IgD-negative memory B cell (primary cell): ENCODE data around the gene ADAM29. TPM values are rescaled to one million over a fixed set of nuclear protein-coding genes. Genes with fewer than 3 reads are reported as not detected.
"Not testable (repeated sequence)": the region's sequence is repeated elsewhere in the genome, so short reads cannot be mapped to it uniquely, and the experiment has no call there.

Source experiments
- H3K27ac Mint-ChIP-seq, 3 donors: one replicate each; pipeline ENCODE4 v1.8.0; 2020 to 2022; ENCODE audit warnings: mild to moderate bottlenecking in 3 of 3, mixed read lengths in 3 of 3, moderate library complexity in 1 of 3
- H3K27me3 Mint-ChIP-seq: one replicate; pipeline ENCODE4 v1.8.0; 2021; ENCODE audit warnings: mixed read lengths
- H3K36me3 Mint-ChIP-seq: one replicate; pipeline ENCODE4 v1.8.0; 2020; ENCODE audit warnings: mild to moderate bottlenecking, mixed read lengths
- H3K4me1 Mint-ChIP-seq, 3 donors: one replicate each; pipeline ENCODE4 v1.8.0; 2020 to 2022; ENCODE audit warnings: mixed read lengths in 3 of 3, mild to moderate bottlenecking in 1 of 3
- H3K4me3 Mint-ChIP-seq, 4 donors: one replicate each; pipeline ENCODE4 v1.8.0; 2020 to 2022; ENCODE audit warnings: mild to moderate bottlenecking in 4 of 4, mixed read lengths in 4 of 4, moderate library complexity in 3 of 4
- H3K9me3 Mint-ChIP-seq, 3 donors: one replicate each; pipeline ENCODE4 v1.8.0; 2020 to 2021; ENCODE audit warnings: mixed read lengths in 3 of 3, mild to moderate bottlenecking in 1 of 3
- polyA plus RNA-seq: library from polyadenylated mRNA; unstranded; fragments of 300-500 nt; fragmentation: Illumina TruSeq; gene quantifications from one replicate; pipeline ENCODE4 v1.2.3, GENCODE V29; 2021

The ADAM29 gene
- polyA plus RNA-seq, 1 donor from 2014 or later: 0.59 TPM

DNA sequence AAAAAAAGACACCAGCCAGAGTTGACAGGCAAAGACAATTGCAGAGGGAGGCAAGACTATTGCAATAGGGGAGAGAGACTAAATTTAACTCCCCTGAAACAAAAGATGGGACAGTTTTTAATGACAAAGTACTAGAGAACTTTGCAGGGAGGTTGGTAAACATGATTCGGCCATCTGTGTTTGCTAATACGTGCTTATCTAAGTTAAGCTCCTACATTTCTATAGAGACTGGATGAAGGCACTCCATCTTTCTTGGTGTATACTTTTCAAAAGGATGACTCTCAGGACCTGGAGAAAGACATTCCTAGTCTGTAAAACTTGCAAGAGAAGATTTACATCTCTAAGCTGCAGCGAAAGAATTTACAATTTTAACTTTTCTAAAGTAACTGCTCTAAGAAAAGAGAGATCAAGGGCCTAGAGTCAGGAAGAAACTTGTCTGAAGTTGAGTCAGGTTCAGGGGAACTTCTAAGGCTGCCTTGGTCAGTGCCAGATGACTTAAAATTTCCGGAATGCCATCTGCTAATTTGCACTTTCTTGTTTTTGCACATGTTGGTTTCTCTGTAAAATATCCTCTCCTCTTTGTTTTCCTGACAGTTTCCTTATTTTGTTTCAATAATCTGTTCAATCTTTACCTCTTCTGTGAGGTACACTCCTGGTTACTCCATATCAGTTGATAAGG, 10.6 kb downstream of the ADAM29 start:
- Mint-ChIP-seq H3K4me3 (peak overlapping the region in 2 of 4 donors; percentile 74 to 84), H3K9me3 (peaks cover 0 to 3% (median 2%) of the 10 kb centered on the region in 3 donors), H3K36me3 (no peaks in the 10 kb centered on the region), H3K27me3 (no peaks in the 10 kb centered on the region), H3K27ac (peak overlapping the region; percentile 76 to 99 (median 93)), H3K4me1 (peaks cover 34 to 67% (median 38%) of the 10 kb centered on the region in 3 donors)

DNA sequence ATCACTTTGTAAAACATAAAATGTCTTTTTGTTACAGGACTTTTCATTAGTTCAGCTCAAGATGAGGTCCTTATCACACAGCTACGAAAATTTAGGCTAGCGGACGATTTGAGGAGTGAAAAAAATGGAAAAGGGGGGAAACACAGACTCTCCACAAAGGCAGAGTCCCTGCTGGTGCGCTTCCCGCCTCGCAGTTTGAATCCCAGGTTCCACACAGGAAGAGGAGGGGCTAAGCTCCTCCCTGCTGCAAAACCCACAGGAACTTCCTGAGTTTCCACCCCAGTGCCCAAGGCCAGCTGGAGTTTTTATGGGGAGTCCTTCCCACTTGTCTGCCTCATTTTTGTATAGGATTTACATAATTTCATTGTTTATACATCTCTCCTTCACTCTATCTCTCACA, 11.2 kb downstream of the ADAM29 start:
- H3K27ac Mint-ChIP-seq: peak overlapping the region; percentile 76 to 99 (median 93)
- peak overlapping the region in 3 of 4 donors; percentile 13 to 84 (median 74) for H3K4me3 Mint-ChIP-seq
- H3K27me3 Mint-ChIP-seq: no peaks in the 10 kb centered on the region
- peaks cover 0 to 5% (median 2%) of the 10 kb centered on the region in 3 donors for H3K9me3 Mint-ChIP-seq
- no peaks in the 10 kb centered on the region for H3K36me3 Mint-ChIP-seq
- H3K4me1 Mint-ChIP-seq: peaks cover 35 to 64% (median 36%) of the 10 kb centered on the region in 3 donors

- H3K27me3 Mint-ChIP-seq: no peaks in the 10 kb centered on the region
- no peaks in the 10 kb centered on the region for H3K36me3 Mint-ChIP-seq
- peaks cover 27 to 53% (median 30%) of the 10 kb centered on the region in 3 donors for H3K4me1 Mint-ChIP-seq
- H3K4me3 Mint-ChIP-seq: peak overlapping the region; percentile 1 to 76 (median 10)
- H3K27ac Mint-ChIP-seq: peak overlapping the region; percentile 40 to 90 (median 44)
- H3K9me3 Mint-ChIP-seq: peaks cover 0 to 5% (median 2%) of the 10 kb centered on the region in 3 donors
These were observed 12.7 kb downstream of the ADAM29 start for GRCh38 chr4:174930895-174931294.

GRCh38 chr4:174933083-174933482, 14.9 kb downstream of the ADAM29 start:
- Mint-ChIP-seq H3K9me3 (peaks cover 0 to 5% (median 2%) of the 10 kb centered on the region in 3 donors), H3K36me3 (no peaks in the 10 kb centered on the region), H3K27ac (peak overlapping the region; percentile 8 to 71 (median 12)), H3K27me3 (no peaks in the 10 kb centered on the region), H3K4me1 (peaks cover 23 to 41% (median 26%) of the 10 kb centered on the region in 3 donors), H3K4me3 (peak overlapping the region in 2 of 4 donors; percentile 39 to 83)

DNA sequence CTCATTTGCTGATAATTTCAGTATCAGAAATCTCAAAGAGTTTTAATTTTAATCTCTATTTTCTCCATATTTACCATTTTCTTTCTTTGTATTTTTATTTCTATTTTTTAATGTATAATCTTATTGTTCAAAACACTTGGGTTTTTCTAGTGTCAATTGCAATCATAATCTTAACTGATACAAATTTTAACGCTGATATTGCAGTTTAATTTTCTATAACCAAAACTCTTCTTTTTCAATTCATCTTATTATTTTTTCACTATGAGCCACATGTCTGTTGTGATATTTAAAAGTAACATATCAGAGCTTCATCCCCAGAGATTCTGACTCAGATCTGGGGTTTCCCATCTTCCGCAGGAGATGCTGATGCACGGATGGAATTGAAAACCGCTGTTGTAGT, 16.2 kb downstream of the ADAM29 start:
- Mint-ChIP-seq H3K9me3 (peaks cover 4 to 5% (median 4%) of the 10 kb centered on the region in 3 donors), H3K4me3 (no peak overlapping the region), H3K27me3 (no peaks in the 10 kb centered on the region), H3K4me1 (peaks cover 17 to 28% (median 26%) of the 10 kb centered on the region in 3 donors), H3K27ac (no peak overlapping the region), H3K36me3 (no peaks in the 10 kb centered on the region)

DNA sequence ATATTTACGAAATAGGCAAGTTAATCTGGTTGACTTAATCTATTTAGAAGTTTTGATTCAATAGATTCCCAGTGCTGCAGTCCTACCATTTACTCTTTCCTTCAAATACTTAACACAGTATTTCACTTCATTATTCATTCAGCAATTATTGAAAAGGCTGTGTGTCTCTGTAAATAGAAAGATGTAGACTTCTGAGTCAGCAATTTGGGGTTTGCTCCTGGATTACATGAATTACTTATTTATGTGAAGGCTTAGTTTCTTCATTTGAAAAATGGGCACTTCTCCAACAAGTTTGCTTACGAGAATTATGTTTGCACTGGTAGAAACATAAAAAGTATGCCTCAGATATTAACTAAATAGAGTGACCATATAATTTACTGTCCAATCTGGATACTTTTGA, 17.4 kb downstream of the ADAM29 start:
- Mint-ChIP-seq H3K9me3 (peaks cover 4 to 5% (median 4%) of the 10 kb centered on the region in 3 donors), H3K4me3 (no peak overlapping the region), H3K27ac (no peak overlapping the region), H3K36me3 (no peaks in the 10 kb centered on the region), H3K4me1 (peaks cover 13 to 23% (median 18%) of the 10 kb centered on the region in 3 donors), H3K27me3 (no peaks in the 10 kb centered on the region)

- Mint-ChIP-seq H3K36me3 (peaks cover 2% of the 10 kb centered on the region), H3K4me3 (no peak overlapping the region), H3K27ac (no peak overlapping the region), H3K27me3 (no peaks in the 10 kb centered on the region), H3K9me3 (peaks cover 1 to 30% (median 3%) of the 10 kb centered on the region in 3 donors), H3K4me1 (peaks cover 1 to 4% (median 3%) of the 10 kb centered on the region in 3 donors)
These were observed 21.8 kb downstream of the ADAM29 start for GRCh38 chr4:174940002-174940401.

DNA sequence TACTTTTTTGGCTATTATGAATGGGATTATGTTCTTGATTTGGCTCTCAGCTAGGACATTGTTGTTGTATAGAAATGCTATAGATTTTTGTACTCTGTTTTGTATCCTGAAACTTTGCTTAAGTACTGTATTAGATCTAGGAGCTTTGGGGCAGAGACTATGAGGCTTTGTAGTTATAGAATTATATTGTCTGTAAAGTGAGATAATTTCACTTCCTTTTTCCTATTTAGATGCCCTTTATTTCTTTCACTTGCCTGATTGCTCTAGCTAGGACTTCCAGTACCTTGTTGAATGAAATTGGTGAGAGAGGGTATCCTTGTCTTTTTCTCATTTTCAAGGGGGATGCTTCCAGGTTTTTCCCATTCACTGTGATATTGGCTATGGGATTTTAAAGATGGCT, 28.1 kb downstream of the ADAM29 start:
- Mint-ChIP-seq H3K9me3 (peaks cover 1 to 27% (median 1%) of the 10 kb centered on the region in 3 donors), H3K27me3 (no peaks in the 10 kb centered on the region), H3K36me3 (peaks cover 2% of the 10 kb centered on the region), H3K27ac (peak overlapping the region in 1 of 3 donors; percentile 18), H3K4me3 (peak overlapping the region in 1 of 4 donors; percentile 72), H3K4me1 (peaks cover 5 to 20% (median 9%) of the 10 kb centered on the region in 3 donors)

DNA sequence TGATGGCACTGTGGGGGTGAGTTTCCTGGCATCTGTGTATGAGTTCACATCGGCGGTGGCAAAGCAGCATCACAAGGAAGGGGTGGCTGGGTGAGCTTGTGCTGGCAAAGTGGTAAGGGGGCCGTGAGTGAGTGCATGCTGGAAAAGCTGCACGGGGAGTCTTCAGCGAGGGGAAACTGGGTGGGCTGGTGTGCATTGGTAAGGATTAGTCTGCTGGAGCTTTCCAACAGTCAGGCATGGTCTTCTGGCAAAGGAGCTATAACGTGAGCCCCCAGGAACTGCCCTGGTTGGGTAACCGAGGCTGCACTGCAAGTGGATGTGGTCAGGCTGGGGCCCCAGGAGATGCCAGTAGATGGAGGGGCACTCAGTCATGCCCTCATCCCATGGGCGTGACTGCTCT, 30.7 kb downstream of the ADAM29 start:
- no peak overlapping the region for H3K4me3 Mint-ChIP-seq
- H3K36me3 Mint-ChIP-seq: no peaks in the 10 kb centered on the region
- H3K27ac Mint-ChIP-seq: no peak overlapping the region
- H3K9me3 Mint-ChIP-seq: peaks cover 0 to 8% (median 0%) of the 10 kb centered on the region in 3 donors
- peaks cover 4 to 20% (median 6%) of the 10 kb centered on the region in 3 donors for H3K4me1 Mint-ChIP-seq
- H3K27me3 Mint-ChIP-seq: no peaks in the 10 kb centered on the region

- peaks cover 0 to 3% (median 0%) of the 10 kb centered on the region in 3 donors for H3K4me1 Mint-ChIP-seq
- peaks cover 0 to 3% (median 0%) of the 10 kb centered on the region in 3 donors for H3K9me3 Mint-ChIP-seq
- peaks cover 1% of the 10 kb centered on the region for H3K36me3 Mint-ChIP-seq
- H3K27ac Mint-ChIP-seq: no peak overlapping the region
- no peaks in the 10 kb centered on the region for H3K27me3 Mint-ChIP-seq
- H3K4me3 Mint-ChIP-seq: no peak overlapping the region
These were observed 54.8 kb downstream of the ADAM29 start for GRCh38 chr4:174972911-174973310.

DNA sequence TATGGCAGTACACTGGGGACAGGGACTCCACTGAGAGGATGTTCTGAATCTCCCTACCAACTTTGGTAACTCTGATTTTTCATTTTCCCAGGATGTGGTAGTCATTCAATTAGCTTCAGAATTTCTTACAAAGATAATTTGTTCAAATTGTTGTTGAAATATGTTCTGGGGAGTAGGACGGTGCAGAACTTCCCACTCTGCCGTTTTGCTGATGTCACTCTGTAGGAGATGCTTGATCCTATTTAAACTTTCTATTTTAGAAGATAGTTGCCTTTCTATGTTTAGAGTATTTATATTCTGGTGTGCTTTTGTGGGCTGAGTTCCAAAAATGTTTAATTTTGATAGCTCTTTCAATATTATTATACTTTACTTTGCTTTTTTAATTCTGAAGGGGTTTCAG, 55.2 kb downstream of the ADAM29 start:
- Mint-ChIP-seq H3K4me1 (peaks cover 0 to 3% (median 0%) of the 10 kb centered on the region in 3 donors), H3K27ac (no peak overlapping the region), H3K4me3 (no peak overlapping the region), H3K27me3 (no peaks in the 10 kb centered on the region), H3K36me3 (peaks cover 1% of the 10 kb centered on the region), H3K9me3 (peaks cover 0 to 3% (median 0%) of the 10 kb centered on the region in 3 donors)

- Mint-ChIP-seq H3K36me3 (peaks cover 1% of the 10 kb centered on the region), H3K4me3 (no peak overlapping the region), H3K27ac (no peak overlapping the region), H3K9me3 (peaks cover 9 to 27% (median 10%) of the 10 kb centered on the region in 3 donors), H3K4me1 (no peaks in the 10 kb centered on the region), H3K27me3 (no peaks in the 10 kb centered on the region)
These were observed 65.1 kb downstream of the ADAM29 start for GRCh38 chr4:174983128-174983750.

GRCh38 chr4:174983870-174984269, 65.7 kb downstream of the ADAM29 start:
- H3K36me3 Mint-ChIP-seq, H3K4me3 Mint-ChIP-seq: not testable (repeated sequence)

DNA sequence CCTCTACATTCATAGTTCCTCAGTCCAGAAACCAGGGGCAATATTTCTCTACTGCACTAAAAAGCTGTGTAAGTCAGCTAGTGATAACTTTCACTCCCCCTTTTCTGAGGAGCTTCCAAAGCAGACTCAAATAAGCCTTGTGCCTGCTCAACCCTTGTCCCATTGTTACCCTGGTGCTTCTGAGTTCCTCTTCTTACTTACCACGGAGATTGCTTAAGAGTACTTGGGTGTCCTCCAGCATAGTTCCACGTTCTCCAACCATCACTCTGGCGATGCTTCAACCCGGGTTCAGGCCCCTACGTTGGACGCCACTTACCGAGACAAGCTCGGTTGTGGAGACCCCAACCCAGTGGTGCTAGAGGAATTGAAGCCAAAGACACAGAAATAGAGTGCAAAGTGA, 71.6 kb downstream of the ADAM29 start:
- peaks cover 2% of the 10 kb centered on the region for H3K36me3 Mint-ChIP-seq
- H3K27ac Mint-ChIP-seq: no peak overlapping the region
- H3K4me1 Mint-ChIP-seq: peaks cover 0 to 3% (median 0%) of the 10 kb centered on the region in 3 donors
- no peak overlapping the region for H3K4me3 Mint-ChIP-seq
- no peaks in the 10 kb centered on the region for H3K27me3 Mint-ChIP-seq
- peaks cover 11 to 25% (median 15%) of the 10 kb centered on the region in 3 donors for H3K9me3 Mint-ChIP-seq

More at GRCh38 chr4:174983870-174984269, 65.7 kb downstream of the ADAM29 start:
- H3K27ac Mint-ChIP-seq, H3K27me3 Mint-ChIP-seq, H3K4me1 Mint-ChIP-seq: not testable (repeated sequence)
- H3K9me3 Mint-ChIP-seq: peaks cover 9 to 27% (median 10%) of the 10 kb centered on the region in 3 donors

DNA sequence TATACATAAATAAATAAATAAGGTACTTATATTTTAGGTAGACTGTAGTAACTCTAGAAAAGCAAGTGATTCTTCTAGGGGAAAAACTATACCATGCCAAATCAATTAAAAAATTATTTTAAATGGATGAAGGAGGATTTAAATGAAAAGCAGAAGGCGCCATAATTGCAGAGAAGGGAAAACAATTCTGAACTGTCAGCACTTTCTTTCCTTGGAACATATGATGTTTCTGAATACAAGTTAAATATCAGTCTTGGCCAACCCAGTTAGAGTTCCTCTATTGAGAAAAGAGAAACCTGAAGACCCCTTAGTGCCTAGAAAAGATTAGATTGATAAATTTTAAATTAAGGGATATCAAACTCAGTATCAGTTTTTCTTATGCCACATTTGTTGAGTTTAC, 75.8 kb downstream of the ADAM29 start:
- H3K27me3 Mint-ChIP-seq: no peaks in the 10 kb centered on the region
- peaks cover 0 to 10% (median 1%) of the 10 kb centered on the region in 3 donors for H3K4me1 Mint-ChIP-seq
- no peak overlapping the region for H3K27ac Mint-ChIP-seq
- peaks cover 2% of the 10 kb centered on the region for H3K36me3 Mint-ChIP-seq
- H3K9me3 Mint-ChIP-seq: peaks cover 4 to 16% (median 8%) of the 10 kb centered on the region in 3 donors
- no peak overlapping the region for H3K4me3 Mint-ChIP-seq
